ENCODE data around the gene CDK7.

GRCh38 chr5:69313428-69313827 lies 78.7 kb downstream of the CDK7 start:
- TF ChIP-seq CTCF (IDR thresholded peaks at IDR 0.05) (no peak), POLR2A (IDR thresholded peaks at IDR 0.05) (no peak)
